Retina (tissue), 1 donor: ENCODE data around the gene ZNF280C.
"Not testable (repeated sequence)": the region's sequence is repeated elsewhere in the genome, so short reads cannot be mapped to it uniquely, and the experiment has no call there.

ENCODE experiments used
- DNase-seq: peaks from one replicate; pipeline ENCODE4 v3.0.0-alpha.2; 2016

Gene ZNF280C

DNA sequence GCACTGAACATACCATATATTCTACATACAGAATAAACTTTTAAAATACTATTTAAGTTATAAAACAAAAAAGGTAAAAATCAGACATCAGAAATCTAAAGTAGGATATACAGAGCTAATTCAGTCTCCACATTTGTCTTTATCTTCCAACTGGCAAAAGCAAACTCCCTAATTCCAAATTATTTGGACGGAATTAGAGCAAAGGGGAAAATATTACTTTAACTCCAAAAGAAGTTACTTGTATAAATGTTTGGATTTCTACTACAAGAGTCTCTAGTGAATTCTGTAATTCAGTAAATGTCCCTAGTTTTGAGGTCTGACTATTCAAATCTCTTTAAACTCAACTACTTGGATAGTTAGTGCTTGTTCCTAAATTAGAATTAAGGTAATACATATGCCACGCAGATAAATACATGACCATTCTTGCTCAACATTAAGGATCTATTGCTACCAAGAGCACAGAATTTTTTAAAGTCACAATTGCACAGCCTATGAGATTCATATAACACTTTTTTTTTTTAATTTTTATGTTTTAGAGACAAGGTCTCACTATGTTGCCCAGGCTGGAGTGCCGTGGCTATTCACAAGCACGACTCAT is 7.3 kb downstream of the ZNF280C start:
- DNase-seq: no peak

DNA sequence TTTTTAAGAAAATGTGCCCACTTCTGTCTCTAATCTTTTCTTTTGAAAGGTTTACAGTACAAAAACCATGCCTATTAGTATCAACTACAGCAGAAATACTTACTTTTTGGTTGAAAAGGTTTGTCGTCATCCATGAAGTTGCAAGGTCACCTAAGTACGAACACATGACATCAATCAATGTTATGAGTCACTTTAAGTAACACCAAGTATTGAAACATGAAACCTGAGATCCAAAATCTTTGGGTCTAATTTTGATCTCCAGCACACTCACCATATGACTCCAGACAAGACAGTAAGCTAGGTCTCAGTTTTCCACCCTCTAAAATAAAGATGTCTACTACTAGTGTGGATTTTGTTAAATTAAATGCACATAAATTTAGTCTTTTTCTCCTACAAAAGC is 8.4 kb downstream of the ZNF280C start:
- DNase-seq: no peak

DNA sequence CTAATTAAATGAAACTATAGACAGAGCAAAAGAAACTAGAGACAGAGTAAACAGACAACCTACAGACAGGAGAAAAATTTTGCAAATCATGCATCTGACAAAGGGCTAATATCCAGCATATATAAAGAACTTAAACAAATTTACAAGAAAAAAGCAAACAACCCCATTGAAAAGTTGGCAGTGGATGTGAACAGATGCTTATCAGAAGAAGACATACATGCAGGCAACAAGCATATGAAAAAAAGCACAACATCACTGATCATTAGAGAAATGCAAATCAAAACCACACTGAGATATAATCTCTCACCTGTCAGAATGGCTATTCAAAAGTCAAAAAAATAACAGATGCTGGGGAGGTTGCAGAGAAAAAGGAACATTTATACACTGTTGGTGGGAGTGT is 14.8 kb downstream of the ZNF280C start:
- no peak for DNase-seq

DNA sequence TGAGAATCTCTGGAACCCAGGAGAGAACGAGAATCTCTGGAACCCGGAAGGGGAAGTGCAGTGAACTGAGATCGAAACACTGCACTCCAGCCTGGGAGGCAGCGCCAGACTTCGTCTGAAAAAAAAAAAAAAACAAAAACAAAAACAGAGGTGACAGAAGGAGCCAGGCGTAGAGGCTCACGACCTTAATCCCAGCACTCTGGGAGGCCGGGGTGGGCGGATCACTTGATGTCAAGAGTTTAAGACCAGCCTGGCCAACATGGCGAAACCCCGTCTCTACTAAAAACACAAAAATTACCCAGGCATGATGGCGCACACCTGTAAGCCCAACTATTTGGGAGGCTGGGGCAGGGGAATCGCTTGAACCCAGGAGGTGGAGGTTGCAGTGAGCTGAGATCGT is 17.0 kb downstream of the ZNF280C start:
- DNase-seq: no peak

DNA sequence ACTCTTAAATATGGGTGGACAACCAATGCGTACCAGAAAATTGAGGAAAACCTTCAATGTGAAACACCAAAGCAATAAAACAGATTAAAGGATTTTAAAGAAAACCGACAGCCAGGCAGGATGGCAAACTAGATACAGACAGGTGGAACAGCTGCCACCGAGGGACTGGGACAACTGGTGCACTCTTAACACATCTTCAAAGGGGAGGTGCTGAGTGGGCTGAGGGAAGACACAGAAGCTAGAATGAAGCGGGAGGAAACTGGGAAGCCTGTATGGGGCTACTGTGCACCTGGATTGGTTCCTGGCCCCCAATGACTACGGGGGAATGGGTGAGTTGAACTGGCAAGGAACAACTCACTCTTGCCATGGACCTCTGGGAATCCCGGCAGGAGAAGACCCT is 20.7 kb downstream of the ZNF280C start:
- no peak for DNase-seq

DNA sequence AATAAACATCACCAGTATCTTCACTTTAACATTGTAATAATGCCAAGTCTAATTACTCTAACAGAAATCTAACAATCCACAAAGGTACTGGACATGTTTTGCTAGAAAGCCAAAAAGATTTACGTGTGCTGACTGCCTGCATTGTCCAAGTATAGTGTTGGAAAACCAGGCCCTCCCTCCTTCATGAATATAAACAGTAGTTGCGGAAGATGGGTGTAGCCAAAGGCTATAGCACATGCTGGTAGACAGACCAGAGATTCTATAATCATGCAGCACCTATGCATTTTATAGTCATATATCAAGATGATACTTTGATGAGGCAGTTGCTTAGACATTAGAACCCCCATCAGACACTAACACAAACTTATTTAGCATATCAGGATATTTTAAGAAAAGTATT is 22.6 kb downstream of the ZNF280C start:
- DNase-seq: no peak

DNA sequence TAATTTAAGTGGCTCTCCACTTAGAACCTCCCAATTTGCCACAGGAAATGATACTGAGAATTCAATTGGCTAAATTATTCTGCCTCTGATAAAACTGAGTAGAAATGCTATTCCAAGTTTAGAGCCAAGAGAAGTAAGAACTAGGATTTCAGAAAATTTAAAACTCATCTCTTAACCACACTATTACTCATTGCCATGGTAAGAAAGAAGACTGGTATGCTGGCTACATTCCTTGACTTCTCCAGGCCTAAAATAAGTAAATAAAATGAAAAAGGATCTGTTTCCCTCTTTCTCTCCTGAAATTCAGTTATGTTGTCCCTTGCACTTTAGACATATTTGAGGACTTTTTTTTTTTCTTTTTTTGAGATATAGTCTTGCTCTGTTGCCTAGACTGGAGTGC is 23.3 kb downstream of the ZNF280C start:
- DNase-seq: no peak

DNA sequence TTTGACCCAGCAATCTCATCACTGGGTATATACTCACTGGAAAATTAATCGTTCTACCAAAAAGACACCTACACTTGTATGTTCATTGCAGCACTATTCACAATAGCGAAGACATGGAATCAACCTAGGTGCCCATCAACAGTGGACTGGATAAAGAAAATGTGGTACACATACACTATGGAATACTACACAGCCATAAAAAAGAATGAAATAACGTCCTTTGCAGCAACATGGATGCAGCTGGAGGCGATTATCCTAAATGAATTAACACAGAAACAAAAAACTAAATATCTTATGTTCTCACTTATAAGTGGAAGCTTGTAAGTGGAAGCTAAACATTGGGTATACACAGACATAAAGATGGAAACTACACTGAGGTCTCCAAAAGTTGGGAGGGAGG is 37.5 kb downstream of the ZNF280C start:
- not testable (repeated sequence) for DNase-seq

DNA sequence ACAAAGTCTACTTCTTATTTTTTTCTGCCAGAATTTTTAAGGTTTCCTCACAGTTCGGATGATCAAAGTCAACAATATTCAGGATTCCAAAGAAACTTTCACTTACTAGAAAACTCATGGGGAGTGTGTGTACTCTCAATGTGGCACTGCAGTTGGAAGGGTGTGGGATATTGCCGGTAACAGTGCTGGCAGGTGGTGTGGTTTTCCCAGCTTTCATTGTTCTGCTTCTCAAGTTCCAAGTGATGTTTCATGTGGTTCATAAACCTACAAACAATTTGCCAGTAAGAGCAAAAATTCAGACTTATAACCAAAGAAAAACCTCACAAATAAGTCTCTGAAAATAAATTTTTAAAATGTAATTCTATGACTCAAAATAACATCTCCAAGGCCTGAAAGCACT is 39.8 kb downstream of the ZNF280C start:
- DNase-seq: no peak

DNA sequence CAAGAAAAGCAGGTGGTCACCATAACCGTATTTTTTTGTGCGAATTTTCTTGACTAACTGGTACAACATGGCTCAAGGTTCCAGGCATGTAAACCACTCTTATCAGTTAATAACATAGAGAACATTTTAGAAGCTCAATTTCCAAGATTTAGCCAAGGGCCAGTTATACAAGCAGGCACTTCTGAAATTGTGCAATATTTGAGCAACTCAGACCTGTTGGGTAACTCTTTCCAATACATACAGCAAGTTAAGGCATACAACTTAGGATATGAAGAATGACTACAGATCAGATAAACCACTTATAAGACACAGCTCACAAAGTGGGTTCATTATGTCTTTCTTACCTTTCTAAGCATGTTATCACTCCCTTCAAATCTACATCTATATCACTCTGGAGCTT is 43.9 kb downstream of the ZNF280C start:
- no peak for DNase-seq

DNA sequence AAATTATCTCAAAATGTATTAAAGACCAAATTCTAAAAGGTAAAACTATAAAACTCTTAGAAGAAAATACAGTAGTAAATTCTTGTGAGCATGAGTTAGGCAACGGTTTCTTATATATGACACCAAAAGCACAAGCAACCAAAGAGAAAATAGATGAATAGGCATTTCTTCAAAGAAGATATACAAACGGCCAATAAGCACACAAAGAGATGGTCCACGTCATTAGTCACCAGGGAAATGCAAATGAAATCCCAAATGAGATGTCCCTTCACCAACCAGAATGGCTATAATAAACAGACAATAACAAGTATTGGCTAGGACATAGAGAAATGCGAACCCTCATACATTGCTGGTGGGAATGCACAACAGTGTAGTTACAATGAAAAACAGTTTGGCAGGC is 52.4 kb downstream of the ZNF280C start:
- DNase-seq: no peak

DNA sequence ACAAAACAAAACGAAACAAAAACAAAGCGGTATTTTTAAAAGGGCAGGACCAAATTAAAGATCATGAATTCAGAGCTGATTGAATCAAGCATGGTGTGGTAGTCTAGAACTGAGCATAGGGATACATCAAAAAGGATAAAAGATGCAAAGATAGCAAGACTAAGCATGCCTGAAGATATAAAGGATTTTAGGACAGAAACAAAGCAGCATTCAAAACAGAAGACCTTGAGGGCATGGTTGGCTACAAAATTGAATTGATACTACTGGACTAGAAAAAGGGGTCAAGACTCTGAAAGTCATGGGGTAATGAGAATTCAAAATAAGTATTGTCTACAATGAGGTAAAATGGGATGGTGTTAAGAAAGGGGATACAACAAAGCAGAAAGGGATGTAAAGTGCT is 55.3 kb downstream of the ZNF280C start:
- no peak for DNase-seq

DNA sequence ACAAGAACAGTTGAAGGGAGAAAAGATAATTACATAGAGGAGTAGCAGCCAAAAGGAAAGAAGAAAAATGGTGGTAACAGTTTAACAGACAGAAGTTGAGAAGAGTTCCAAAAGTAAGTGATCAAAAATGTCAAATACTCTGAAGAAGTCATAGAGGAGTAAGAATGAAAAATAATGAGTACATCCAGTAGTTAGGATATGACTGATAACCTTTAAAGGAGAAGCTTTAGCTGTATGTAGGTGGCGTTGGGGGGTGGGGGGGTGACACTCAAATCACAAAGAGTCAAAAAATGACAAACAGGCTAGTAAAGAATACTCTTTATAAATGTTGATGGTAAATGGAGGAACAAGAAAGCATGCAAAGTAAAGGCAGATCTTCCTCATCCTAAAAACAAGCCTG is 56.3 kb downstream of the ZNF280C start:
- no peak for DNase-seq

DNA sequence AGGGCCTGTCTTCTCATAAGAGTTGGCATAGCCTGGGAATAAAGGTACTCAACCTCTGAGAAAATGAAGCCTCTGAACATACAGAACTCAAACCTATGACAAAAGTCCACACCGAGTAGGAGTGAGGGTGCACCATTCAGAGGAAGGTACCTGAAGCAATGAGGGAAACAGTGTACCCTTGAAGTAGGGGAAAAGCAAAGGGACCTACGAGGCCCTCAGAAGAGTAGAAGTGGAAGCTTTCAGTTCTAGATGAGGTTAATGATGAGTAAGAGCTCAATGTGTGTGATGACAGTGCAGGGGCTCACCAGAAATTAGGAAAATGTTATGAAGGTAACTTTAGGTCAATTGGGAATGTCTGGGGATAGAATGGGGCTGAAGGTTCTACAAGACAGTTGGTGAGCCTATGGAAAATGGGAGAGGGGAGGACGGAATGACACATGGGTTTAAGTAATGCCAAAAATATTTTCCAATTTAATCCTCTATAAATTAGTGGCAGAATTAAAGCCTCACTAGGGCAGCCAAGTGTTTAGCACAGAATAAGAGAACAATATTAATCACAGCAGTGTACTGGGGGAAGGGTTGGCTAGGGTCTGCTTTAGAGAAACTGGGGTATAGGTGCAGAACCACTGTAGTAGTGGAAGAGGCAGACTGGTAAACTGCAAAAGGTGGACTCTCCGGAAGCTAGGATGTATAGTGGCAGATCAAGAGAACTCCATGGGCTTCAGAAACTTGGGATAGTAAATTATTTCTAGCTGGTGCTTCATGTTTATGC is 57.1 kb downstream of the ZNF280C start:
- DNase-seq: no peak

DNA sequence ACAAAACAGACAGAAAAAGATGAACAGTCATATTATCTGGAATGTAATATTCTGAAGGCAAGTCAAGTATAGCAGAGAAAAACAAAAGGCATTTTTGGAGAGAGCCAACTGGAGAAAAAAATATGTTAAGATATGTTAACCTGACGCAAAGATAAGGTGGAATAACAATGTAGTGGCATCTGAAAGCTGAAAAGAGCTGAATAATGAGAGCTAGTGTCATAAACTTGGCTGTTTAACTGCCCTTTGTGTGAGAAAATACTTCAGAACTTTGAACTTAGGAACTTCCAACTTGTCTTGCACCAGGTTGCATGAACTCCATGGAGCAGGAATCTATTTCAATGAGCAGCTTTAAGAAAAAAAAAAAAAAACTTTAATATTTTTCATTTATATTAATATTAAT is 64.1 kb downstream of the ZNF280C start:
- DNase-seq: no peak

DNA sequence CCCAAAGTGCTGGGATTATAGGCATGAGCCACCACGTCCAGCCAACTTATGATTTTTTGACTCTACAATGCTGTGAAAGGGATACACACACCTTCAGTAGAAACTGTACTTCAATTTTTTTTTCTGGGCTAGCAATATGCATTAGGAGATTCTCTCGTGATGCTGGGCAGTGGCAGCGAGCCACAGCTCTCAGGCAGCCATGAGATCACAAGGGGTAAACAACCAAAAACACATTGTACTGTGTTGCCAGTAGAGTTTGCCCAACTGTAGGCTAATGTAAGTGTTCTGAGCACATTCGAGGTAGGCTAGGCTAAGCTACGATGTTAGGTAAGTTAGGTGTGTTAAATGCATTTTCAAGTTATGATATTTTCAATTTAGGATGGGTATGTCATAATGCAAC is 71.2 kb downstream of the ZNF280C start:
- no peak for DNase-seq

DNA sequence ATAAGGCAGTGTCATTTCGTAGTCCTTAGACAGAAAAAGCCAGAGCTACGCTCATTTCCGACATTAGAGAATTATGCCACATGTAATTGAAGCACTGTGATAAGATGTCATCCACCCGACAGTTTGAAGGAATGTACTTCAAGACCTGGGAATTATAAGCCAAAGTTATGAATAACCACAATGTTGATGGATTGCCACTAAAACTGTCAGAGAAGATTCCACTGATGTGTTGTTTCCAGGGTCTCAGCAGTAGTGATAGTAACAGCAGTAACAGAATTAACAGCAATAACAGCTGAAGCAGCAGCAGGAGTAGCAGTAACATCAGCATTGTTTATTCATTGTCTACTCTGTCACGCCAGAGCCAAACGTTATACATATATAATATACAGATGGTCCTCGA is 72.2 kb downstream of the ZNF280C start:
- DNase-seq: no peak

DNA sequence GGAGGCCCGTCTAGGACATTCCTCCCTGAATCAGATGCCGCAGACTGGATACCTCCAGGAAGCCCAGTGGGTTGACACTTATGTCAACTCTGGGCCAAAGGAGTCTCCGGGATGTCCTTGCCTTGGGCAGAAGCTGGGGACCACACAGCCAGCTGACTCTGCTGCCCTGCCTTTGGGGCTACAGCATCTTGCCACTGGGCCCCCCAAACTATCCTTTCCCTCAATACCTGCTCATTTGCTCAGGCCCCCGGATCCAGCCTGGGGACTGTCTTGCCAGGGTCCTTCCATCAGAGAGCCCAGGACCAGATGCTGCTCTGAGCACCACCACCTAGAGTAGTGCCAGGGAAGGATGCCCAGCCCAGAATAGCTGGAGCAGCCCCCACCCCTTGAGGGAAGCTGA is 77.9 kb downstream of the ZNF280C start:
- DNase-seq: no peak

DNA sequence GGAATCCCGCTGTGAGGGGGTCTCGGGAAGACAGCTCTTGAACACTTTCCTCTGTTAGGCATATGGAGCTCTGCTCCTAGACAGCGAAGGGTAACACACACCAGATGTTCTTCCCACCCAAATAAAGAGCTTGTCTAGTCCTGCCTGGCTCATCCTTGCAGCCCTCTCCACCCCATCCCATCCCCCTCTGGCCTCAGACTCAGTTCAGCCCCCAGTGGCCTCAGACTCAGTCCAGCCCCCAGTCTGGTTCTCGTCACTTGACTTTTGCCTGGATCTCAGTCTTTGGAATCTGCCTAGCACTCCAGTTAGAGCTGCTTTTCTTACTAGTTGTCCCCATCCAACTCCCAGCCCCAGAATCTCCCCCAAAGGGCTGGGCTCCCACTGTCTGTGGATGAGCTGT is 82.0 kb downstream of the ZNF280C start:
- DNase-seq: no peak

DNA sequence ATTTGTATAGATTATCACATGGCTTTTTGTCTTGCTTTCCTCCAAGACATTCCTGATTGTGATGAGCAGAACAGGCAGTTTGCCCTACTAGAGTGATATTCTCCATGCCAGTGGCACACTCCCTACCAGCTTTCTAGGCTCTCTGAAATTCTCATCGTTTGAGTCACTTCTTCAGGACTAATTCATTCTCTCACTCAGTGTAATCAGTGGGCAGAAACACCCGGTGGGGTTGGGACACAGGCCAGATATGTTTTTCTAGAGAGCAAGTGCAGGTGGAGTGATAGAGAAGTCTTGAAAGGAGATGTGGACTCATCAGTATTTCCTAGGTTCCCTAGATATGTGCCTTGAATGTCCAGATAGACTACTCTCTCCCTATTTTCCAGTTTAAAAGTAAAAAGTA is 83.8 kb downstream of the ZNF280C start:
- no peak for DNase-seq

DNA sequence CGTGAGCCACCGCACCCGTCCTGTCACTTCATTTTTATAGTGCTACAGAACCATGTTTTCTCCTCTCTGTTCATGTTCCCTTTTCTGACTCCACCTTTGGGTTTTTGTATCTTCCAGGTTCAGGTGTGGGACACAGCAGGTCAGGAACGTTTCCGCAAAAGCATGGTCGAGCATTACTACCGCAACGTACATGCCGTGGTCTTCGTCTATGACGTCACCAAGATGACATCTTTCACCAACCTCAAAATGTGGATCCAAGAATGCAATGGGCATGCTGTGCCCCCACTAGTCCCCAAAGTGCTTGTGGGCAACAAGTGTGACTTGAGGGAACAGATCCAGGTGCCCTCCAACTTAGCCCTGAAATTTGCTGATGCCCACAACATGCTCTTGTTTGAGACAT is 84.5 kb downstream of the ZNF280C start:
- no peak for DNase-seq

DNA sequence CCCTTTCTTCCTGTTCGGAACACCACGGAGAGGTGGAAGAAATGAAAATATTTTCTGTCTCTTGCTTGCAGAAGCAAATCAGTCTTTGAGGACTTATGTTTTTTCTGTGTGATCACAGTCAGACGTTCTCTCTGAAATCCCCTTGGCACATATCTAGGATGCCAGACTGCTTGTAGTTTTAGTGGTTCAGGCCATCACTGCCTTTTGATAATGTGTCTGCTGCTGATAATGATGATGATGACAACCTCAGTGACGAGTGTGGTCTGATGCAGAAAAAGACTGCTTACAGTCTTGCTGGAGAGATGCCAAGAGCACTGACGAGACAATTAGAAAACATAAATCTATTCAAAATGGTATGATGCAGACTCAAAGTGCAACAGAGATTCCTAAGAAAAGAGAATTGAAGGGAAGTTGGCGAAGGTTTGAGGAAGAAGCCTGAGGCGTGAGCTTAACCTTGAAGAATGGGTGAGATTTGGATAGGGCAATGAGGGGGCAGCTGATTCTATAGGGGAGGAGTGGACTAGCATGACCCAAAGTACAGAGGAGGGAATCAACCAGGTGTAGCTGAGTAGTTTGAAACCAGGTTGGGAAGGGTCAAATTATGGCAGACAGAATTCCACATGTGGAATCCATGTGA is 89.0 kb downstream of the ZNF280C start:
- no peak for DNase-seq

DNA sequence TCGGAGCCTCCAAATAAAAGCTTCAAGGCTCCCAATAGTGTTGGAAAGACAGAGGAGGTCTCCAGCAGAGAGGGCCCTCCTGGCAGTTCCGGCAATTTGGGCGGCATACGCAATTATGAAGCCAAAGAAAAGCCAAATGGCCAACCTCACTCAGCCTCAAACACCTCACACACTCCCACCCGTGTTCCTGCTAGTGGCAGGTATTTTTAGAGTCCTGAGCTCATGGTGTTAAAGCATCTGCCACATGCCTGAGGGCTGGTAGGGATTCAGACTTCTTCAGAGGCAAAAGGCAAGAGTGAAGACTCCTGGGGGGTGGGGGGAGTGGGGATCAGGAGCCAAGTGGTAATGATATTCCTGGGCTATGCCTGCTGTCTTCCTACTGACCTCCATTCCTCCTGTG is 89.5 kb downstream of the ZNF280C start:
- DNase-seq: no peak

DNA sequence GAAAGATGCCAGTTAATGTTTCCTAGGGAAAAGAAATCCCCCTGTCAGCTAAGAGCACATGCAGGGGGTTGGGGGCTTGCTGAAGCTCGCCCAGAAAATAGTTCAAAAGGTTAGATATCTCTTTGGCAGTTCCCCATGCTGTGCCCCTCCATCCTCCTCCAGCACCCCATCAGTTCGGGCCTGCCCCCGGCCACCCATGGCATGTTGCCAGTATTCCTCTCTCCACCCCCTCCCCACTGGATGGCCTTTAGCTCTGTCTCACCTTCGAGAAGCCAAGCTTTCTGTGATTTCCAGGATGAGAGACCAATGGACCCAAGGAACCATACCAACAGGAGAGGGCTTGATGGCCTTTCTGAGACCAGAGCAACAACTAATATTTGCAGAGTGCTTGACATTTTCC is 91.8 kb downstream of the ZNF280C start:
- DNase-seq: no peak

DNA sequence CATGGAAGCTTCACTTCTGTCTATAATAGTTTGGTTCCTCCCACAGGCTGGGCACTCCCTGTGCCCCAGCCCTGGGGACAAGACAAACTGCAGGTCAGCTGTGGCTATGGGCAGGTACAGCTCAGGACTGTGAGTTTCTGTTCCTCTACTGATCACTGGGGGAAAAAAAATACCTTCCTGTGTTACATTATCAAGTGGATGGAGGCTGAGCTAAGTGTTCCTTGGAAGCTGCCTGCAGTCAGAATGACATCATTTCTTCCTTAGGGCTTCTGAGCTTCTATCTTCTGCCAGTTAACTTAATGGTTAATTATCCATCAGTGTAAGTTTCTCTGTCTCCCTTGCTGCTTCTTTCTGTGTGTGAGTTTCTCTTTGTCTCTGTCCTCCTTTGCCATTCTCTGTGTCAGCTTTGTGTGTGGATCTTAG is 92.3 kb downstream of the ZNF280C start:
- DNase-seq: no peak
